Stomach (tissue), 4 donors: ENCODE results near the gene DEGS1.

Experiments
- CTCF ChIP-seq, 7 experiments: fragments of 450-650 bp in 4 of 7; fragments of 200-600 bp in 3 of 7; sonication (generic) in 3 of 7; IDR thresholded peaks; one replicate each; pipeline ENCODE4 v1.5.1; 2016 to 2019; ENCODE audit warnings: antibody characterized with exemption in 7 of 7, control low read depth in 2 of 7, mild to moderate bottlenecking in 1 of 7
- POLR2AphosphoS5 ChIP-seq, 3 donors: sonication (generic); formaldehyde crosslinking; IDR thresholded peaks; one replicate each; pipeline ENCODE4 v1.6.1; 2016; ENCODE audit warnings: antibody characterized with exemption in 3 of 3

GRCh38 chr1:224162768-224163167 is 20.3 kb upstream of the DEGS1 start:
- no peak for TF ChIP-seq POLR2AphosphoS5 (IDR thresholded peaks at IDR 0.05)
- no peak for TF ChIP-seq CTCF (IDR thresholded peaks at IDR 0.05)
